ENCODE data around the gene GPSM3.
A peak's percentile ranks its signal among the peaks of the same experiment; 100 is the strongest.

Gene GPSM3

GRCh38 chr6:32173051-32173727 is 19.3 kb downstream of the GPSM3 start:
- DNase-seq (ENCODE audit: low read depth) = no peak

- no peak for DNase-seq (ENCODE audit: low read depth)
These were observed 21.2 kb downstream of the GPSM3 start for GRCh38 chr6:32171234-32171633.

GRCh38 chr6:32170294-32170693 is 22.1 kb downstream of the GPSM3 start:
- DNase-seq (ENCODE audit: low read depth) = no peak

- no peak for DNase-seq (ENCODE audit: low read depth)
These were observed 23.4 kb downstream of the GPSM3 start for GRCh38 chr6:32168807-32169591.

- no peak for DNase-seq (ENCODE audit: low read depth)
These were observed 24.1 kb downstream of the GPSM3 start for GRCh38 chr6:32168350-32168749.

- no peak for DNase-seq (ENCODE audit: low read depth)
These were observed 24.6 kb downstream of the GPSM3 start for GRCh38 chr6:32167761-32168262.

- DNase-seq (ENCODE audit: low read depth) = no peak
These were observed 25.2 kb downstream of the GPSM3 start for GRCh38 chr6:32167154-32167760.

- DNase-seq (ENCODE audit: low read depth) = no peak
These were observed 25.9 kb downstream of the GPSM3 start for GRCh38 chr6:32166411-32167061.

GRCh38 chr6:32164295-32164694 is 28.1 kb downstream of the GPSM3 start, which contains the start of gene EGFL8:
TSS of gene EGFL8 (plus strand) at chr6:32164595. CDS start at chr6:32166166, 1,571 bp downstream.
- no peak for DNase-seq (ENCODE audit: low read depth)

- DNase-seq (ENCODE audit: low read depth) = no peak
These were observed 28.7 kb downstream of the GPSM3 start for GRCh38 chr6:32163559-32164258.

- no peak for DNase-seq (ENCODE audit: low read depth)
These were observed 34.4 kb downstream of the GPSM3 start for GRCh38 chr6:32158052-32158451.

- no peak for DNase-seq (ENCODE audit: low read depth)
These were observed 35.6 kb downstream of the GPSM3 start for GRCh38 chr6:32156891-32157290.

- DNase-seq (ENCODE audit: low read depth) = peak; percentile 13
These were observed 37.8 kb downstream of the GPSM3 start for GRCh38 chr6:32154514-32155161.

- DNase-seq (ENCODE audit: low read depth) = peak; percentile 62
These were observed 38.6 kb downstream of the GPSM3 start, which contains the start of gene PPT2 for GRCh38 chr6:32153564-32154513. TSS of gene PPT2 (plus strand) at chr6:32154141. CDS start at chr6:32154595, 454 bp downstream.

GRCh38 chr6:32152769-32153563 is 39.5 kb downstream of the GPSM3 start:
- DNase-seq (ENCODE audit: low read depth) = no peak

- DNase-seq (ENCODE audit: low read depth) = no peak
These were observed 40.3 kb downstream of the GPSM3 start, which contains the start of gene PRRT1 for GRCh38 chr6:32151863-32152768. TSS of gene PRRT1 (minus strand) at chr6:32151939. CDS start at chr6:32151827, 112 bp downstream.

GRCh38 chr6:32151181-32151862 is 41.1 kb downstream of the GPSM3 start:
- DNase-seq (ENCODE audit: low read depth) = no peak
